A549 treated with CORT108297 at 1 μM for 4 hours (cell line): ENCODE measurements around the gene IST1. TPM values are rescaled to one million over a fixed set of nuclear protein-coding genes. Genes with fewer than 3 reads are reported as not detected.

ENCODE experiments used
- total RNA-seq: library from RNA; stranded (reverse); fragments of 200-300 nt; extraction: Qiagen RNA extraction; gene quantifications from 5 replicates; pipeline ENCODE4 v1.2.3, GENCODE V29; 2022

The IST1 gene
- 163 to 205 TPM (median 168 TPM) in 5 replicates for total RNA-seq

DNA sequence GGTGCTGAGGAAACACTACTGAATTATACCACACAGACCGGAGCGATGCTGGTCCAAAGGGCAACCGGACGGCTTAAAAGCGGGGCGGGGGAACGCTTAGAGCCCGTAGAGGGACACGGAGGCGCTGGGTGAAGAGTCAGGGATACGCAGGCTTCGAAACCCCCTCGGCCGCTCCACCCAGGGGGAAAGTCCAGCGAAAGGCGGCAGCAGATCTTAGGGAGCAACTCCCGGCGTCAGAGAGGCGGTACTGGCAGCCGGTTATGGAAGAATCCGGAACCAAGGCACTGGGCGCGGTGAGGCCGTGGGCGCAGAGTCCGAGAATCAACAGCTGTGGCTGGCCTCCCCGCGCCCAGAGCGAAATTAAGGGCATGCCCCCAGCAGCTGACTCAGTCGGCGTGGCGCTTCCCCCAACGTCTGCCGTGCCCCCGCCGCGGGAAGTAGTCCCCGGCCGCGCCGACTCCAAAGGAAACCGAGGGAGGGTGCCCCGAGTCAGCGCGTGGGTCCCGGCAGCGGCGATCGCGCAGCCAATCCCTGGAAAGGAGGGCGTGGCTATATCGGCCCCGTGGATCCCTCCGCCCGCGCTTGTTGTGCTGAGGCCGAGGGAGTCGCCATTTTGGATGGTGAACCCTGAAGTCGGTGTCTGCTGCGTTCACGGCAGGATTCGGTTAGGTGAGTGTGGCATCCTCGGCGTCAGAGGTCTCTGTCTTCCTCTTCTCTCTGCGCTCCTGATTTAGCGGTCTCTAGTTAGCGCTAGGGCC, at the start of gene IST1:
TSS of gene IST1 (plus strand) at position 611 of the 758 bp plus-strand sequence. CDS start 20,110 bp downstream, outside the sequence.

DNA sequence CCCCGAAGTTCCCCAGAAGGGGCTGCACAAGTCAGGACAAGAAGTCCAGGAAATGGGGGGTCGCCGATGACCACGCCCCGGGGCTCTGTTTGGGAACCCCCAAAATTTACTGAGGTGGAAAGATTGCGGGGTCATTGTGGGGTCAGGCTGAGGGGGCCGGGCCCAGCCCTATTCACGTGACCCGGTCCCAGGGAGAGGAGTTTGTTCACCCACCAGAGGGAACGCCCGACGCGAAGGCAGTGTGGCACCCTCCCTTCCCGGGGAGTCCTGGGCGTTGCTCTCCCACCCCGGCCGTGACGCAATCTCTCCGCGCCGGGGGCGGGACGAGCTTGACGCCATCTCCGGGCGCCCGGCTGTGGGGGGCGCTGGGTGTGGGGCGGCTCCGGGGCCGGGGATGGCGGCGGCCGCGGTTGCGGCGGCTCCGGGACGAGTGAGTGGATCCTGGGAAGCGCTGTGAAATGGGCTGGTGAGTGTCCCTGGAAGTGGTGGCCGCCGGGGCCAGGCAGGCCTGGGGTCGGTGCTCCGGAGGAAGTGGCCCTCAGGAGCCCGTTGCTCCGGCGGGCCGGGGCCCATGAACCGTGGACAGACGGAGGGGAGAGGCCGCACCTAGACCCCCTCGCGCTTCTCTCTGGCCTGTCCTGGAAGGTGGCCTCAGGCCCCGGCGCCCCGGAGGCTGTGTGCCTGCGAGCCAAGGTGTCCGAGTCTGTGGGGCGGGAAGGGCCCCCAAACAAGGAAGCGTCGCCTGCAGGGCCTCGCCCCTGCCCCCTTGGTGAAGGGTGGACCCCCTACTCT, 49.5 kb upstream of the IST1 start, which contains the start of gene ATXN1L:
TSS of gene ATXN1L (plus strand) at position 338 of the 792 bp plus-strand sequence. CDS start 3,765 bp downstream, outside the sequence.

DNA sequence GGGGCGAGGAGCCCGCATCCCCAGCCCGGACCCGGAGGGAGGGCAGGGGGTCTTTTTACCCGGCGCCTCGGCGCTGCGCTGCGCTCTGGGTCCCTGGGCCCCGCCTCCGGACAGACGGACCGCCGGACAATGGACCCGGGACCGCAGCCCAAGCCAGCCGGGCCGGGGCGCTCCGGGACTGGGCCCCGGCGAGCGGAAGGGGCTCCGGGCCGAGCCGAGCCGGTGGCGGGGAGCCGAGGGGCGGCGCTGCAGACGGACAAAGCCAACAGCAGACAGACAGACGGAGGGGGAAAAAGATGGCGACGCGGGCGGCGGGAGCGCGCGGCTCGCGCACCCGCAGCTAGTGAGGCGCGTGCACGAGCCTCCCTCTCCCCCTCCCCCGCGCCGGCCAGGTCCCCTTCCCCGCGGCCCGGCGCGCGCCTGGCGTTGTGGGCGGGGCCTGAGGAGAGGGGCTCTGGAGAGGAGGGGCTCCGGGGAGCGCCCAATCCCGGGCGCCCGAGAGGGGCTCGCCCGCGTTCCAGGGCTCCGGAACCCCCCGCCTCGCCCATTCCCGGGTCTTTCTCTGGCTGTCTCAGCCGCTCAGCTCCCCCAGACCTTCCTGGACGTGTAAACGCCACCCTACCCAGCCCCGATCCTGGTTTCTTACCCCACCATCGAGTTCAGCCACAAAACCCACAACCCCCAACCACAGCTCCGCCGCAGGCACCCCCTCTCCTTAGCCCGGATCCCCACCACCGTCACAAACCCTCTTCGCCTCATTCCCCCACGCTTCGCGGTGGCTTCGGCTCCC, 11.3 kb upstream of the IST1 start, which contains the start of gene ZNF821:
TSS of gene ZNF821 (minus strand) at position 334 of the 790 bp plus-strand sequence. CDS start 4,236 bp downstream, outside the sequence.

Other genes starting within 250 kb of the IST1 start
- 8.4 to 10.2 TPM (median 9.6 TPM) in 5 replicates for gene PHLPP2, start 170.8 kb upstream of the IST1 start, total RNA-seq
- 39.2 to 49.9 TPM (median 45.4 TPM) in 5 replicates for gene AP1G1, start 86.7 kb upstream of the IST1 start, total RNA-seq
- 13.3 to 18.4 TPM (median 16.3 TPM) in 5 replicates for gene ATXN1L, start 49.6 kb upstream of the IST1 start, total RNA-seq
- gene ZNF821, start 11.3 kb upstream of the IST1 start, total RNA-seq: 3.3 to 5.4 TPM (median 3.7 TPM) in 5 replicates
- not detected in 5 replicates for gene PKD1L3, start 104.9 kb downstream of the IST1 start, total RNA-seq
- 12.9 to 15.7 TPM (median 14.1 TPM) in 5 replicates for gene DHODH, start 113.2 kb downstream of the IST1 start, total RNA-seq
- gene HP, start 159.0 kb downstream of the IST1 start, total RNA-seq: 0.47 to 0.53 TPM in 2 of 5 replicates, not detected in the others
- not detected in 5 replicates for gene HPR, start 167.7 kb downstream of the IST1 start, total RNA-seq
- gene TXNL4B, start 198.1 kb downstream of the IST1 start, total RNA-seq: 16.5 to 23.8 TPM (median 22.7 TPM) in 5 replicates
- 47.7 to 54.5 TPM (median 52.0 TPM) in 5 replicates for gene DHX38, start 198.3 kb downstream of the IST1 start, total RNA-seq